CD14-positive monocyte (primary cell): ENCODE results near the gene C9. TPM values are rescaled to one million over a fixed set of nuclear protein-coding genes. Genes with fewer than 3 reads are reported as not detected.

Source experiments
- DNase-seq, 3 donors: peaks; one replicate each; pipeline ENCODE4 v3.0.0-alpha.2; 2011 to 2022
- H2AFZ ChIP-seq: 2 replicates; pipeline ENCODE4 v1.6.0; 2012; ENCODE audit warnings: mild to moderate bottlenecking, low read depth, low read length, inconsistent platforms; ENCODE audit not compliant: insufficient read depth, poor library complexity, severe bottlenecking
- H3K27ac ChIP-seq, 2 donors: 1 replicate in 1 of 2; 2 replicates in 1 of 2; pipeline ENCODE4 v1.5.1; 2012 to 2013; ENCODE audit warnings: low read length in 2 of 2, control low read depth in 1 of 2, inconsistent platforms in 1 of 2, low read depth in 1 of 2, mild to moderate bottlenecking in 1 of 2
- H3K27me3 ChIP-seq, 2 donors: one replicate each; pipeline versions ENCODE4 v1.6.0 to v1.6.1; 2011 to 2013; ENCODE audit warnings: low read length in 2 of 2; ENCODE audit not compliant: control insufficient read depth in 2 of 2, insufficient read depth in 2 of 2
- H3K36me3 ChIP-seq, 2 donors: replicated peaks in 1 of 2; 1 replicate in 1 of 2; 2 replicates in 1 of 2; pipeline versions ENCODE4 v1.5.1 to v1.6.1; 2012 to 2013; ENCODE audit warnings: low read length in 2 of 2, control low read depth in 1 of 2, inconsistent platforms in 1 of 2, mild to moderate bottlenecking in 1 of 2; ENCODE audit not compliant: insufficient read depth in 2 of 2, control insufficient read depth in 1 of 2
- H3K4me1 ChIP-seq, 2 donors: 1 replicate in 1 of 2; 2 replicates in 1 of 2; pipeline versions ENCODE4 v1.5.1 to v1.6.1; 2012 to 2013; ENCODE audit warnings: low read length in 2 of 2, control low read depth in 1 of 2, inconsistent platforms in 1 of 2, mild to moderate bottlenecking in 1 of 2, moderate library complexity in 1 of 2; ENCODE audit not compliant: insufficient read depth in 2 of 2, control insufficient read depth in 1 of 2
- H3K4me2 ChIP-seq: replicated peaks from 2 replicates; pipeline ENCODE3; 2012; ENCODE audit warnings: low read length, moderate library complexity, mild to moderate bottlenecking; ENCODE audit not compliant: poor library complexity, severe bottlenecking; ENCODE audit errors: extremely low read depth
- H3K4me3 ChIP-seq, 3 experiments: fragments of 200-600 bp in 1 of 3; sonication (generic) in 1 of 3; replicated peaks in 1 of 3; 1 replicate in 2 of 3; 2 replicates in 1 of 3; pipeline ENCODE4 v1.5.1; 2011 to 2013; ENCODE audit warnings: low read length in 3 of 3, mild to moderate bottlenecking in 3 of 3, control low read depth in 2 of 3, low read depth in 2 of 3, inconsistent platforms in 1 of 3, moderate library complexity in 1 of 3
- H3K79me2 ChIP-seq: 2 replicates; pipeline ENCODE4 v1.6.0; 2012; ENCODE audit warnings: mild to moderate bottlenecking, control low read depth, inconsistent platforms, low read length, moderate library complexity; ENCODE audit not compliant: insufficient read depth
- H3K9ac ChIP-seq: 2 replicates; pipeline ENCODE4 v1.6.0; 2017; ENCODE audit warnings: low read length, mild to moderate bottlenecking; ENCODE audit not compliant: insufficient read depth, poor library complexity, severe bottlenecking
- H3K9me3 ChIP-seq, 2 donors: replicated peaks in 1 of 2; 1 replicate in 1 of 2; 2 replicates in 1 of 2; pipeline versions ENCODE4 v1.5.1 to v1.6.1; 2012 to 2013; ENCODE audit warnings: low read length in 2 of 2, control low read depth in 1 of 2; ENCODE audit not compliant: control insufficient read depth in 1 of 2, insufficient read depth in 1 of 2
- H4K20me1 ChIP-seq: 2 replicates; pipeline ENCODE4 v1.6.0; 2012; ENCODE audit warnings: mild to moderate bottlenecking, low read length, control low read depth, moderate library complexity; ENCODE audit not compliant: insufficient read depth
- H3K27ac Mint-ChIP-seq, 7 donors: one replicate each; pipeline ENCODE4 v1.8.0; 2020; ENCODE audit warnings: mild to moderate bottlenecking in 7 of 7, mixed read lengths in 7 of 7, moderate library complexity in 6 of 7, inconsistent platforms in 2 of 7
- H3K27me3 Mint-ChIP-seq, 3 donors: one replicate each; pipeline ENCODE4 v1.8.0; 2021 to 2022; ENCODE audit warnings: low read depth in 3 of 3, mild to moderate bottlenecking in 3 of 3, mixed read lengths in 3 of 3, moderate library complexity in 3 of 3, inconsistent platforms in 1 of 3
- H3K36me3 Mint-ChIP-seq, 2 donors: one replicate each; pipeline ENCODE4 v1.8.0; 2020; ENCODE audit warnings: mixed read lengths in 2 of 2, inconsistent platforms in 1 of 2, mild to moderate bottlenecking in 1 of 2
- H3K4me1 Mint-ChIP-seq: one replicate; pipeline ENCODE4 v1.8.0; 2020; ENCODE audit warnings: mild to moderate bottlenecking, mixed read lengths
- H3K4me3 Mint-ChIP-seq, 2 donors: one replicate each; pipeline ENCODE4 v1.8.0; 2020; ENCODE audit warnings: mild to moderate bottlenecking in 2 of 2, mixed read lengths in 2 of 2, moderate library complexity in 1 of 2
- H3K9me3 Mint-ChIP-seq, 7 donors: one replicate each; pipeline ENCODE4 v1.8.0; 2020 to 2022; ENCODE audit warnings: mixed read lengths in 7 of 7, mild to moderate bottlenecking in 6 of 7, moderate library complexity in 6 of 7, inconsistent platforms in 2 of 7
- CTCF ChIP-seq: fragments of 200-600 bp; IDR thresholded peaks from one replicate; pipeline ENCODE4 v1.8.0; 2022; ENCODE audit warnings: antibody characterized with exemption, mild to moderate bottlenecking
- WGBS: methylation state at CpG from one replicate; pipeline ENCODE4 v1.1.5; 2013; ENCODE audit warnings: missing lambda C conversion rate; ENCODE audit not compliant: insufficient coverage; 5-methylcytosine and 5-hydroxymethylcytosine counted together
- intact Hi-C, 2 donors: fragments of 100-400 bp; cut with micrococcal nuclease; formaldehyde crosslinking; loops; one replicate each; pipeline versions ENCODE4 v1.15.0 to v1.15.1; 2023
- polyA plus RNA-seq, 3 donors: library from polyadenylated mRNA; depleted of rRNA in 1 of 3; unstranded in 2 of 3; stranded (reverse) in 1 of 3; fragments of 300-500 nt in 2 of 3; fragments of >200 nt in 1 of 3; fragmentation: Illumina TruSeq in 2 of 3; gene quantifications; 1 replicate in 2 of 3; 2 replicates in 1 of 3; pipeline ENCODE4 v1.2.3, GENCODE V29; 2012 to 2021

The C9 gene
- polyA plus RNA-seq, 3 donors, result not detected

- no peaks in the 10 kb centered on the region for H3K4me1 Mint-ChIP-seq
- peaks cover 0 to 2% (median 0%) of the 10 kb centered on the region in 3 donors for H3K27me3 Mint-ChIP-seq
- Histone ChIP-seq H3K27me3 (no peaks in the 10 kb centered on the region), H2AFZ (no peak overlapping the region), H3K9ac (no peak overlapping the region), H3K9me3 (no peaks in the 10 kb centered on the region), H3K4me3 (no peak overlapping the region), H3K4me1 (no peaks in the 10 kb centered on the region), H3K36me3 (no peaks in the 10 kb centered on the region), H3K79me2 (no peaks in the 10 kb centered on the region), H3K27ac (no peak overlapping the region), H4K20me1 (no peaks in the 10 kb centered on the region), H3K4me2 (no peak overlapping the region)
- H3K9me3 Mint-ChIP-seq, result peaks cover 0 to 1% (median 0%) of the 10 kb centered on the region in 7 donors
- intact Hi-C loops, result no loop called here
- DNase-seq, result no peak
- no peak overlapping the region for H3K4me3 Mint-ChIP-seq
- peaks cover 0 to 5% of the 10 kb centered on the region in 2 donors for H3K36me3 Mint-ChIP-seq
- TF ChIP-seq CTCF, result no peak
- H3K27ac Mint-ChIP-seq, result no peak overlapping the region
- WGBS, result 82% methylated on average over 5 of the region's 10 CpGs
Measured at GRCh38 chr5:39370555-39371366, 6.5 kb upstream of the C9 start.

GRCh38 chr5:39369123-39369815 lies 5.0 kb upstream of the C9 start:
- Histone ChIP-seq H3K9ac (no peak overlapping the region), H3K79me2 (no peaks in the 10 kb centered on the region), H2AFZ (no peak overlapping the region), H3K27ac (no peak overlapping the region), H3K4me1 (no peaks in the 10 kb centered on the region), H3K27me3 (no peaks in the 10 kb centered on the region), H3K4me3 (no peak overlapping the region), H4K20me1 (no peaks in the 10 kb centered on the region), H3K36me3 (no peaks in the 10 kb centered on the region), H3K4me2 (no peak overlapping the region), H3K9me3 (no peaks in the 10 kb centered on the region)
- peaks cover 0 to 5% (median under 1%) of the 10 kb centered on the region in 3 donors for H3K27me3 Mint-ChIP-seq
- no peak for TF ChIP-seq CTCF
- H3K27ac Mint-ChIP-seq, result no peak overlapping the region
- intact Hi-C loops, result no loop called here
- H3K36me3 Mint-ChIP-seq, result no peaks in the 10 kb centered on the region
- no peaks in the 10 kb centered on the region for H3K4me1 Mint-ChIP-seq
- WGBS, result no CpG with 5 or more reads among the region's 5 CpGs
- H3K4me3 Mint-ChIP-seq, result no peak overlapping the region
- H3K9me3 Mint-ChIP-seq, result peaks cover 0 to 1% (median 0%) of the 10 kb centered on the region in 7 donors
- no peak for DNase-seq
